ENCODE data around the gene KCNQ2.

Gene KCNQ2

DNA sequence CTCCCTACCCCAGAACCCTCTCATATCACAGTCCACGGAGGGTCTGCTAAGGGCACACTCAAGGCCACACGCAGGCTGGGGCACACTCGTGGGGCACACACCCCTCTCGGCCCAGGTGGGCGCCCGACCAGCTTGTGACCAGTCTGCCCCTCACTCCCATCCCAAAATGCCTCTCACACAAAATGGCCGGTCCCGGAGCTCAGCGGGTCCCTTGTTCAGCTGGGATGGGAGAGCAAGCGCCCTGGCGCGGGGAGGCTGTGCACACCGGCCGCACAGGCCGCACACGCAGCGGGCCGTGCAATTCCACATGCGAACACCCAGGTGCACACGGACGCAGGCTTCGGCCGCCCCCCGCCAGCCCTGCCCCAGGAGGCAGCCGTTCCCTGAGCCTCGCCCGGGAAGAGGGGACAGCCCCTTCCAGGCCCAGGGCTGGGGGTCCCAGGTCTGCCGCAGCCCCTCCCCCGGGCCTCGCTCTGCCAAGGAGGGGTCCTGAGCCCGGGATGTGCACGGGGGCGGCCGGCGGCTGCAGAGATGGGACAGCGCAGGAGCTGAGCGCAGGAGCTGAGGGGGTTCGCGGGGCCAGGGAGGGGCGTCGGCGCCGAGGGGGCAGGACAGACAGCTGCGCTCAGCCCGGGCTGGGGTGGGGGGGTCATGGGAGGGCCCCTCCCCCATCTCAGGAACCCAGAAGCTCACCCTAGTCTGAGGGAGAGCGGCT lies 1.3 kb downstream of the KCNQ2 start:
- no peak for DNase-seq (ENCODE audit: low read depth in 2 of 2)

DNA sequence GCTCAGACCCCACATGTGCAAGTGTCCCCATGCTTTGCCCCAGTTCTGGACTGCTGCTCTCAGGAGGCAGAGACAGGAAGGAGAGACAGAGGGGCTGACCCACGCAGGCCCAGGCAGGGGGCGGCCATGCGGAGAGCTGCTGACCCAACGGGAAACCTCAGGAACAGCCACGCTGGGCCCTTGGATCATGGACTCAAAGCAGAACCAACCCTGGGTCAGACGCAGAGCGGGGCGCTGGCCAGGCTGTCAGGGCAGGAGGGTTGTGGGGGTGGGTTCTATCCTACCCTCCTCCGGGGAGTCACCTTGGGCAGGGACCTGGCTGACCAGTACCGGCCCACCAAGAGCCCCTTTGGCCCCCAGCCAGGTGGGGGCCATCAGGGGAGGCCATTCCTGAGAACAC lies 2.0 kb downstream of the KCNQ2 start:
- DNase-seq (ENCODE audit: low read depth in 2 of 2): no peak

DNA sequence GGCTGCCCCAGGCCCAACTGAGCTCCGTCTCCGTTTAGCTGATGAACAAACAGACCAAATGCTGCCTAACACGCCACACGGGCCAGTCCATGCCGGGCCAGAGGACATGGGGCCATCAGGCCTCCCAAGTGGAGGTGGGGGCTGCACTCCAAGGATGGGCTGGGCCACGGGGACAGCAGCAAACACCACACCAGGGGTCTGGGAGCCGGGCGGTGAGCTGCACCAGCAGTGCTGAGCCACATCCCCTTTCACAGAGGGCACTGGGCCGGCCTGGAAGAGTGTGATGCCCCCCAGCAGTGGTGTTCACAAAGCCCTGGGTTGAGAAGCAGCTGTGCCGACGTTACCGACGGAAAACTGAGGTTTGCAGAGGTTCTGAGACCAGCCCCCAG lies 2.7 kb downstream of the KCNQ2 start:
- no peak for DNase-seq (ENCODE audit: low read depth in 2 of 2)

DNA sequence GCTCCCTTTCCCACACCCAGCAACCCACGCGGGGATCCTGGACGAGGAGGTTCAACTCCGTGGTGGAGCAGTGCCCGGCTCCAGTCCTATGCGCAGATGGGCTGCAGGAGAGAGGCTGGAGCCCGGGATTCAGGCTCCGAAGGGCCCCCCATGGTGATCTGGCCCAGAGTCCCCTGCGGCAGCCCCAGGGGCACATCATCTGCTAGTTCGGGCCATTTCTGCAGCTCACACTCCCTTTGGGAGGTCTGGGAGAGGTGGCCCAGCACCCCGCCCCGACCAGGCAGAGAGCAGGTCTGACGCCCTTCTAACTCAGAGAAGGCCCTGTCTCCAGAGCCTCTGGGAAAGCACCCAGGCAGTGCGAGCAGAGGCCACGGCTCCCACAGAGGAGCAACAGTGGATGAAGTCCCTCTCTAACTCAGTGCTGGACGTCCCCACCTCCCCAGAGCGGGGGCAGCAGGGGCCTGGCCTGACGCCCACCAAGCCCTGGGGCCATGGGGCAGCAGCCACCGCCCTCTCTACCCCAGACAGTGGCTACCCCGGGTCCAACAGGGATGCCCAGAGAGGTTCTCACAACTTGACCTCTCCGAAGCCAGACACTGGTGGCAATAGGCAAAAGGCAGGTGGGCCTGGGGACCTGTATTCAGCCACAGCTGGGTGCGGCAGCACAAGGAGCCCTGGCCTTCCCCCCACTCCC lies 3.3 kb downstream of the KCNQ2 start:
- no peak for DNase-seq (ENCODE audit: low read depth in 2 of 2)

DNA sequence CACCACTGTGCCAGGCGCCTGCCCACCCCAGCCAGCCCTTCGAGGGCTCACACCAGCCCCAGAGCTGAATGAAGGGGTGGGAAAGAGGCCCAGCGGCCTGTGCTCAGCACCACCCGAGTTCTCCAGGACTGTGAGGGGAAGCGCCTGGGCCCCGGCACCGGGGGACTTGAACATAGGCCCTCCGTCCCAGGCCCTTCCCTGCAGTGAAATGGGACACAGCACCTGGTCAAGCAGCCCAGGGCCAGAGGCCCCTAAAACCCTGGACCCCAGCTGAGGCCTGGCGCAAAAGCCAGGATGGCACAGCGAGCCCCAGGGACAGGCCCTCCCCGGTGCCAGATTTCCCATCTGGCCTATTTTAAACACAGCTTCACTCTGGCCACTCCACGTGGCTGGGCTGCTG lies 4.0 kb downstream of the KCNQ2 start:
- no peak for DNase-seq (ENCODE audit: low read depth in 2 of 2)

DNA sequence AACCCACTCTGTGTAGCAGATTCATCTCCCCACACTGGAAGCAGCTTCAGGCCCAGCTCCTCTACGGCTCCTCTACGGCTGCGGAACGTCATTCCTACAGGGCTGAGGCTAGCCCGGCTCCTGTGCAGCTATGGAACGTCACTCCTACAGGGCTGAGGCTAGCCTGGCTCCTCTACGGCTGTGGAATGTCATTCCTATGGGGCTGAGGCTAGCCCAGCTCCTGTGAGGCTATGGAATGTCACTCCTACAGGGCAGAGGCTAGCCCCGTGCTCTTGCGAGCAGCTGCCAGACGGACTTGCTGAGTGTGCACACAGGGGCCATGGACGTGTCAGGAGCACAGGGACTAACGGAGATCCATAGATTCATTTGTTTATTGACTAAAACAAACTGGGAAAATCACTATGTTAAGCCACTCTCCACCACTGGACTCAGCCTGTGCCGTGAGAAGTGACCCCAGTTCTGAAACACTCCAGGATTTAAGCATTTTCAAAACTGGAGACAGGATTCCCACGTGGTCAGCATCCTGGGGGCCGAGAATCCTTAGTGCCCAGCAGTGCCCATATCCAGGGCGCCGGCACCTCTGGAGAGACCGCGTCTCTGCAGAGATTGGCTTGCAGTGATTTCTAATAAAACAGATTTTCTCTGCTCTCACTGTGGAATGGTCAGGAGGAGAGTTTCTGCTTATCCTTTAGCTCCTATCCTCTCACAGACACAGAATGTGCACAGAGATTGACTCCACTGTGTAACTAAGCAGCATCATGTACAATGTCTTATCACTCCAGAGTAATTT lies 5.0 kb downstream of the KCNQ2 start:
- no peak for DNase-seq (ENCODE audit: low read depth in 2 of 2)

DNA sequence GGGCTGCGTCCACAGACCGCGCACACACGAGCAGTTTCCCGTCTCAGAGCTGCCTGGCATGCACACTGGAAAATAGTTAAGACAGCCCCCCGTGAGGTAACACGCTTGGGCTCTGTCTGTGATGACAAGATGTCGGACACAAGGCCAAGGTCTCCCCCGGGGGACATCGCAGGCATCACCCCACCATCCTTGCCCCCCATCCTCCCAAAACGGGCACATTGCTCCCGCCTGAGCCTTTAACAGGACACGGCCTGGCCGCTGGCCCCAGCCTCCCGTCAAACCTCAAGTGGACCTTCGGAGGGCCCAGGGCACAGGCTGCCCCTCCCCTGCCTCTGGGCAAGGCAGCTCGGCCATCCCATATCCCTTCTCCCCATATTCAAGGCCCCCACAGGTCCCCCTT lies 5.6 kb downstream of the KCNQ2 start:
- DNase-seq (ENCODE audit: low read depth in 2 of 2): no peak

DNA sequence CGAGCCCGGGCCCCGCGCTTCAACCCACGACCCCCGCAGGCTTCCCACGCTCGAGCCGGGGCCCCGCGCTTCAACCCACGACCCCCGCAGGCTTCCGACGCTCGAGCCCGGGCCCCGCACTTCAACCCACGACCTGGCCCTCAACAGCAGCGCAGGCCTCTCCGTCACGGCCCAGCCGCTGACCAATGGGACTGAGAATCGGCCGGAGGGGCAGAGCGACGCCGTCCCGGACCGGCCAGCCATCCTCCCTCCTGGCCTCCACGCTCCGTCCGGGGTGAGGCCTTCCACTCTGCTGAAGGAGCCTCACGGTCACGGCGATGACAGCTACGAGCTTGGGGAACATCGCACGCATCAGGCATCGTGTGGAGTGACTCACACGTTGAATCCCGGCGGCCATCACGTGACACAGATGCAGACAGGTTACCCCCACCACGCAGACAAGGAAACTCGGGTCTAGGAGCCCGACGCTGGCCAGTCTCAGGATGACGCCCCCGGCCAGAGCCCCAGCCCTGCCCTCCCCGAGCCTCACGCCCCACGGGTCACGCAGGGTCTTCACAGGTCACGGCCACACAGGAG lies 6.1 kb downstream of the KCNQ2 start:
- DNase-seq (ENCODE audit: low read depth in 2 of 2): no peak

DNA sequence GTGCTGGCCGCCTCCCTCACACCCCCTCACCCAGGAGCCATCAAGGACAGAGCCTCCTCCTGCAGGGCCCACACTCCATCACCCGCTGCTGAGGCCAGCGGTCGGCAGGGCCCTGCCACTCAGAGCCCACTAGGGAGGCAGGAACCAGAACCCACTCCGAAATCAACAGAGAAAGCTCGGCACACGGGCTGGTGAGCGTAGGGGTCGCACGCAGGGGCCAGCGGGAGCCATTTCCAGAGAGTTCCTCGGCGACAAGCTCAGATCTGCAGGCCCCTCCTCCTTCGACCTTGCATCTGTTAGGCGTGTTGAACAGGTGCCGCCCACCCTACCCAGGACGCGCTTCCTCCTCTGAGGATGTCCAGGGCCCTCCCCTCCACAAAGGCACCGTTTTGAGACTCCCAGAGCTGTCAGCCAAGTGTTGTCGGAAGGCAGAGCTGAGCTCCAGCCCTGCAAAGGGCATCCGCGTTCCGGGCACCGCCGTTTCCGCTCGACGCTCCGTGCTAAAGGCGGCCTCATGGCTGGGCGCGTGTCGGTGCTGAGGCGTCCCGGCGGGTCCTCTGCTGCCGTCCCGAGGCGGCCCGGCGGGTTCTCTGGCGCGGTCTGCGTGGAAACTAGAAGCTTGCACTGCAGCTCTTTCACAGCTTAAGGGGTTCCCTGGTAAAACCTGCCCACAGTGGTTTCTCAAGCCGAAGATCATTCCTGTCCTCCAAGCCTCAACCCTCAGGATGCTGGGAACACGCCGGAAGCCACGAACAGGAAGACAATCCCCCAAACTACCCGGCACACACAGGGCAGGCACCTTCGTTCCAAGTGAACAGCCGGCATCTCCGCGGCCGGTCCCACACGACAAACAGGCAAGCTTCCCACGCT lies 6.8 kb downstream of the KCNQ2 start:
- no peak for DNase-seq (ENCODE audit: low read depth in 2 of 2)

DNA sequence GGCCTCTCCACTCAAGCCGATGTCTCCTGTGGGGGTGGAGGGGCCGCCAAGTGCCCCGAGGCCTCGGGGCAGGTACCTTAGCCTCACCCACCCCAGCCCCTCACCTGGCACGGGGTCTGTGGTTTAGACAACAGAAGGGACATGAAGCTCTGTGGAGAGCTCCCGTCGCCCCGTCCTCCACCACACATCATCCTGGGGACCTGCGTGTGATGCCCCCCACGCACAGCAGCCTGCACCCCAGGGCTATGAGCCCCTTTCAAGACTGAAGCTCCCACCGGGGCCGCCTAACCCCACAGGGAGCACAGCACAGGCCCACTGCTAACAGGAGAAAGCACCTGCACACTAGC lies 8.2 kb downstream of the KCNQ2 start:
- no peak for DNase-seq (ENCODE audit: low read depth in 2 of 2)

DNA sequence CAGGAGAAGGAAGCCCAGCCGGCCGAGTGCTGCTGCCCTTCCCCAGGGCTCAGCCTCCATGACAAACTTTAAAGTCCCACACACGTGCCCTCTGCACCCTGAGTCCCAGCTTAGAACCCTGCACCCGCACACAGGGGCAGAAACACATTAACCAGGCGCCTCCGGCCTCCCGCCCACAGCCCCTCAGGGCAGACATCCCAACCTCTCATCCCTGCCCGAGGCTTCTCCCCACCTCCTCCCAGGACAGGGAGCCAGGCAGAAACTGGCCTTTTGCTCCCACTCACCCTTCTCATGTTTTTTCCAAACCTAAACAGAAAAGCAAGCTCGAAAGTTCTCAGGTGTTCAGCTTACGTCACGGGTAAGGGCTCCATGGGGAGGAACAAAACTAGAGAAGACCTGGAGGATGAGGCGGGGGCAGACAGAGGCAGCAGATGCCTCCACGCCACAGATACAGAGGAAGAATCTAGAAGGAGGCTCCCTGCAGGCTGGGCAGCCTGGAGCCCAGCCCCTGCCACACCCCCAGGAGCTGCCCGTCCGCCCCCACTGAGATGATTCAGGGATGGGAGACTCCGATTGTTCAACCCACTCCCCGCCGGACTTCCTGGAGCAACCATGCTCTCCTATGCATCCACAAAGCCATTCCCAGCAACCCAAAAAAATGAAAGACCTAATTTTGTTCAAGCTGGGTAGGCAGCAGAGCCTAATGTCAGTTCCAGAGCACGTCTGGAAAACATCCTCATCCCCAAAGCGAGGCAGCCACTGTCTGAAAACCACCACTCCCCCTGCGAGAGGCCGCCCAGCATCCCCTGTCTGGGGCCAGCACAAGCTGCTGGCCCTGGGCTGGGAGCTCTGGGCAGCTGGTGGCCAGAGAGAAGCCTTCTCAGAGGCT lies 8.8 kb downstream of the KCNQ2 start:
- DNase-seq (ENCODE audit: low read depth in 2 of 2): no peak

DNA sequence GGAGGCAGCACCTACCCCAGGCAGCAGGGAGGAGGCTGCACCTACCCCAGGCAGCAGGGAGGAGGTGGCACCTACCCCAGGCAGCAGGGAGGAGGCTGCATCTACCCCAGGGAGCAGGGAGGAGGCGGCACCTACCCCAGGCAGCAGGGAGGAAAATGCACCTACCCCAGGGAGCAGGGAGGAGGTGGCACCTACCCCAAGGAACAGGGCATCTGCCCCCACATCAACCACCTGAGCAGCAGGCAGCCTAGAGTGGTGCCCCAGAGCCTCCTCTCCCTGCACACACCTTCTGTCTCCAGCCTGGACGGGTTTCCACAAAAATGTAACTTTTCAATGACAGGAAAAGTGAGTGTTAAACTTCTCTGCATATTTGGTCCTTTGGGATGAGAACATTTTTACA lies 10.2 kb downstream of the KCNQ2 start:
- no peak for DNase-seq (ENCODE audit: low read depth in 2 of 2)

DNA sequence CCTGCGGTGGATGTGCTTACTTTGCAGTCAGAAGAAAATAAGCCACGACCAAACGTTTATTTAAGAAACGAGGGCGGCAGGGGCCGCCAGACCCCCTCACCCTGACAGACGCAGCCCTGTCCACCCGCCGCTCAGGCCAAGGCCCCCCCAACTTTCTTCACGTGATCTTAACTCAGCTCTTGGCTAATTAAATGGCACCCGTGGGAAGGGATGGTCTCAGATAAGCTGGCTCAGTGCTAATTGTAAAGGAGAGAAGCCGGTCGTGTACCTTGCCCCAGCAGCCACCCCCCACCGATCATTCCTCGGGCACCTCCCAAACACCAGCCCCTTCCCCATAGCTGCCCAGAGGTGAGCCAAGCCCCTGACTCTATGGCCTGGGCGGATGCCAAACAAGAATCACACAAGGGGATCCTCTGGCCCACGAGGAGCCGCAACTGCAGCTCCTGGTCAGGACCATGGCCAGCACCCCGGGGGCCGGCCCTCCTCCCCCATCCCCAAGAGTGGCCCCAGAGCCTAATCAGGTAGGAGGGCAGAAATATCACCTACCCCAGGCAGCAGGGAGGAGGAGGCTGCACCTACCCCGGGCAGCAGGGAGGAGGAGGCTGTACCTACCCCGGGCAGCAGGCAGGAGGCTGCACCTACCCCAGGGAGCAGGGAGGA lies 11.2 kb downstream of the KCNQ2 start:
- no peak for DNase-seq (ENCODE audit: low read depth in 2 of 2)

DNA sequence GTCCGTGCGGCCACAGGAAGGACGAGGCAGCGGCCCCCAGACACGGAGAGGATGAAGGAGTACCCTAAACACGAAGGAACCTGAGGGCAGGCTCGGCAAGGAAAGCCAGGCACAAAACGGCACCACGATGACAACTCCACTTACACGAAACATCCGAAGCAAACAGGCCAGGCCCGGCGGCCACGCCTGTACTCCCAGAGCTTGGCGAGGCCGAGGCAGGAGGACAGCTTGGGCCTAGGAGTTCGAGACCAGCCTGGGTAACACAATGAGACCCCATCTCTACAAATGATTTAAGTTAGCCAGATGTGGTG lies 13.4 kb downstream of the KCNQ2 start:
- DNase-seq (ENCODE audit: low read depth in 2 of 2): no peak

DNA sequence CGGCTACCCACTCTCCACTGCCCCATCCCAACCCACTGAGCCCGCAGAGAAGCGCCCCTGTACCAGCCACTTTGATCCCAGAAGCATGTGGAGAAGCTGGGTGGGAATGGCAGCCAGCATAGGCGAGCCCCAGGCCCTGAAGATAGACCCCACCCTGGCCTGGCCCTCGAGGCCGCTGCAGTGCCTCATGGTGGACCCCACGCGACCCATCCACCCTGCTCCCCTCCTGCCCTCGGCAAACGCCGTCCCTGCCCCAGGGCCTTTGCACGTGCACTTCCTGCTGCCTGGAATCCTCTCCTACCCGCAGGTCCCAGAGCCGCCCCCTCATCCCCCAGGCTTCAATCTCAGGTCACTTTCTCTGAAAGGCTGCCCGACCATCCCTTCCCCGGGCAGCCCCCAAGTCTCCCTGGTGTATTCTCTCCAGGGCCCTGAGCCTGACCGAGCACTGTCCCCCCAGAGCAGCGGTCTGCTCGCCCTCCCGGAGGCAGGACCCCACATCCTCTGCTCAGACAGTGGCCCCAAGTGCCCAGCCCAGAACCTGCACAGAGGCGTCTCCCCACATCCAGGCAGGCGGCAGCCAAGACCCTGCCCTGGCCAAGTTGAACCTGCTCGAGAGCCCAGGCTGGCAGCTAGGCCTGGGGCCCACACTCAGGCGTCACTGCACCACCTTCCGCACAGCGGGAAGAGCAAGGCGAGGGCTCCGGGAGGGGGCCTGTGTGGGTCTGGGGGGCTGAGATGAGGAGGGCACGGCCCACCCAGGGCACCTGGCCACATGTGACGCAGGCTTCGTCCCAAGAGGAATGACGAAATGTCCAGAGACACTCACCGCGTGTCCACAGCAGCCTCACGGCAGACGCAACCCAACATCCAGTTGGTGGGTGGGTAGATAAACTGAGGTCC lies 14.0 kb downstream of the KCNQ2 start:
- DNase-seq (ENCODE audit: low read depth in 2 of 2): no peak

DNA sequence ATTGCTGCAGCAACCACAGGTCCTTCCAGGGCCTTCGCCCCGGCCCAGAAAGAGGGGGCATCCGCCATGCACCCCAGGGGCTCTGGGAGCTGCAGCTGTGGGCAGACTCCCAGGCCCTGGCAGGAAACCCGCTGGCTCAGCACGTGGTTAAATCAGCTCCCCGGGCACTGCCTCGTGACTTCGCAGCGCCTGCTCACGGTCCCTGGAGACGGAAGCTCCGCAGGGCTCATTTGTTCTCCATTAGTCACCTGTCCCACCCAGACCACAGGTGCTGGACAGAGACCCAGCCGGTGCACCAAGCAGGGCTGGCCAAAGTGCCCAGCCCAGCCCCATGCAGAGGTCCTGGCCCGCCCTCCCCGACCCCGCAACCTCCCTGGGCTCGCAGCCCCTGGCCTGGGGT lies 14.7 kb downstream of the KCNQ2 start:
- no peak for DNase-seq (ENCODE audit: low read depth in 2 of 2)

DNA sequence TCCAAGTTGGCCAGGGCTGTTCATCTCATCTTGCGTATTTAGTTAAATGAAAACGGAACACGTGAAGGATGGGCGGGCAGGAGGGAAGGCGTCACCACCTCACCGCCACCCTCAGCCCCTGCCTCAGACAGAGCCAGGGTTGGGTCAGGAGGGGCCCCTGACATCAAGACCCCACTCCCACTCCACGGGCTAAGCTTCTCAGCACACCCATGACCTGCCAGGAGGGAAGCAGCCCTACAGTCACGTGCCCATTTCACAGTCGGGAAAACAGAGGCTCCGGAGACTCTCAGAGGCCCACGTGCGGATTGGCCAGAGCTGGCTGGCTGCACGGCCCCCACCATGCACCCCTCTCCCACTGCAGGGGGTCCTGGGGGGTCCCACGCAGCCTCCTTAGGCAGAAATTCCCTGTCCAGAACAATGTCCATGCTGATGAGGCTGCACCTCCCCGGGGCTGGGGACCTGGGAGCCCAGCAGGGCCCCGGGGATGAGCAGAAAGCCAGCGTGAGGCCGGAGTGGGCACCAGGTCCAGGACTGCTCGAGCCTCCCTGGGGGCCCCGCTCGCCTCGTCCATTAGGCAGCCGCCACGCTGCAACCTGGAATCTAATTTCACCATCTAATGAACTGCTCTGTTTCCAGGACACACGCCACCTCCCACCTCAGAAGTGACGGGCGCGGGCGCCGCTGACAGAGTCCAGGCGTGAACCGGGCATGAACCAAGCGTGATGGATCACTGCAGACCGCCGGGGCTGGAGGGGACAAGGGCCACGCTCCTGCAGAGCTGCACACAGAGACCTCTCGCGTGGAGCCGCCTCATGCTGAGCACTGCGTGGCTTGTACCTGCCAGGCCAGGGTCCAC lies 15.8 kb downstream of the KCNQ2 start:
- no peak for DNase-seq (ENCODE audit: low read depth in 2 of 2)

DNA sequence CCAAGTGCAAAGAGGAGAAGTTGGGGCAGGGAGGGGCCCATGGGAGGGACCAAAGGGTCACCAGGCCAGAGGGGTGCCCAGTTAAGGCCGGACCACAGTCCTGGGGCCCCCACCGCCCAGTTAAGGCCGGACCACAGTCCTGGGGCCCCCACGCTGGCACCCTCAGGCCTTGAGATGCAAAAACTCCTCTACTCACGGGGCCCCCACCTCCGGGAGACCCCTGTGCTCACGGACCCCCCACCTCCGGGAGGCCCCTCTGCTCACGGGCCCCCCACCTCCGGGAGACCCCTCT lies 16.9 kb downstream of the KCNQ2 start:
- DNase-seq (ENCODE audit: low read depth in 2 of 2): no peak

All from activated CD4-positive, alpha-beta T cell treated with anti-CD3 and anti-CD28 coated beads for 24 hours (primary cell).